OCI-LY3 (cell line): ENCODE measurements around the gene STK38L.
"Not testable (repeated sequence)": the region's sequence is repeated elsewhere in the genome, so short reads cannot be mapped to it uniquely, and the experiment has no call there.

Source experiments
- H2AFZ ChIP-seq: fragments of 200-600, 300-600 bp; shearing (Covaris generic); 2 replicates; pipeline ENCODE4 v1.6.0; 2014; ENCODE audit warnings: antibody characterized with exemption, low read depth, low read length
- H3K27ac ChIP-seq: fragments of 200-600, 300-600 bp; sonication (generic); 2 replicates; pipeline ENCODE4 v1.5.1; 2014; ENCODE audit warnings: mild to moderate bottlenecking, low read length, moderate library complexity, mixed read lengths
- H3K27me3 ChIP-seq: fragments of 200-600, 300-600 bp; sonication (generic); 2 replicates; pipeline ENCODE4 v1.6.1; 2014; ENCODE audit warnings: low read depth, low read length, mixed read lengths
- H3K36me3 ChIP-seq: fragments of 200-600, 300-600 bp; sonication (generic); replicated peaks from 2 replicates; pipeline ENCODE3; 2014; ENCODE audit warnings: low read depth, low read length, mixed read lengths
- H3K4me1 ChIP-seq: fragments of 300-600, 200-600 bp; sonication (generic); 2 replicates; pipeline ENCODE4 v1.6.1; 2014; ENCODE audit warnings: low read length, mixed read lengths
- H3K4me2 ChIP-seq: fragments of 200-600, 300-600 bp; sonication (generic); 2 replicates; pipeline ENCODE4 v1.6.1; 2014; ENCODE audit warnings: low read length, mixed read lengths
- H3K4me3 ChIP-seq: fragments of 300-600, 200-600 bp; sonication (generic); 2 replicates; pipeline ENCODE4 v1.5.1; 2014; ENCODE audit warnings: antibody characterized with exemption, mild to moderate bottlenecking, low read length, moderate library complexity
- H3K79me2 ChIP-seq: fragments of 300-600, 200-600 bp; shearing (Covaris generic); 2 replicates; pipeline ENCODE4 v1.6.1; 2014; ENCODE audit warnings: mild to moderate bottlenecking, low read length, mixed read lengths
- H3K9ac ChIP-seq: fragments of 300-600, 200-600 bp; shearing (Covaris generic); 2 replicates; pipeline ENCODE4 v1.6.0; 2014; ENCODE audit warnings: mild to moderate bottlenecking, low read length, moderate library complexity
- H3K9me3 ChIP-seq: fragments of 200-600, 300-600 bp; shearing (Covaris generic); 2 replicates; pipeline ENCODE4 v1.6.1; 2014; ENCODE audit warnings: low read length, mixed read lengths; ENCODE audit not compliant: insufficient read depth
- H4K20me1 ChIP-seq: fragments of 200-600, 300-600 bp; sonication (generic); 2 replicates; pipeline ENCODE4 v1.6.1; 2016; ENCODE audit warnings: low read length, mixed read lengths; ENCODE audit not compliant: insufficient read depth
- CTCF ChIP-seq: fragments of 200-600, 300-600 bp; sonication (generic); IDR thresholded peaks from 2 replicates; pipeline ENCODE4 v1.5.1; 2014; ENCODE audit warnings: antibody characterized with exemption, low read length, low read depth
- EZH2phosphoT487 ChIP-seq: fragments of 200-600 bp; shearing (Covaris generic); IDR thresholded peaks from 2 replicates; pipeline ENCODE4 v1.6.1; 2018; ENCODE audit warnings: antibody characterized with exemption, mixed run types, low read depth

Gene STK38L

GRCh38 chr12:27229367-27229766 is 14.7 kb upstream of the STK38L start:
- TF ChIP-seq CTCF (no peak), EZH2phosphoT487 (no peak)
- no peak overlapping the region for H3K9ac ChIP-seq
- no peak overlapping the region for H3K27ac ChIP-seq
- no peaks in the 10 kb centered on the region for H3K36me3 ChIP-seq
- no peak overlapping the region for H2AFZ ChIP-seq
- H4K20me1 ChIP-seq = no peaks in the 10 kb centered on the region
- no peaks in the 10 kb centered on the region for H3K9me3 ChIP-seq
- H3K4me3 ChIP-seq = no peak overlapping the region
- H3K4me1 ChIP-seq = peaks cover 24% of the 10 kb centered on the region
- H3K4me2 ChIP-seq = no peak overlapping the region
- H3K79me2 ChIP-seq = no peaks in the 10 kb centered on the region
- no peaks in the 10 kb centered on the region for H3K27me3 ChIP-seq

GRCh38 chr12:27231374-27231773 is 12.7 kb upstream of the STK38L start:
- H3K9ac ChIP-seq, H3K9me3 ChIP-seq, H2AFZ ChIP-seq, H3K36me3 ChIP-seq, H3K79me2 ChIP-seq, H3K27ac ChIP-seq, H3K4me2 ChIP-seq, H4K20me1 ChIP-seq, H3K27me3 ChIP-seq, H3K4me3 ChIP-seq: not testable (repeated sequence)
- H3K4me1 ChIP-seq = peaks cover 23% of the 10 kb centered on the region

- H3K27me3 ChIP-seq = no peaks in the 10 kb centered on the region
- no peaks in the 10 kb centered on the region for H4K20me1 ChIP-seq
- peaks cover 46% of the 10 kb centered on the region for H3K4me1 ChIP-seq
- H3K36me3 ChIP-seq = no peaks in the 10 kb centered on the region
- no peak overlapping the region for H3K4me2 ChIP-seq
- H2AFZ ChIP-seq = no peak overlapping the region
- H3K9ac ChIP-seq = no peak overlapping the region
- no peak overlapping the region for H3K27ac ChIP-seq
- H3K4me3 ChIP-seq = no peak overlapping the region
- TF ChIP-seq EZH2phosphoT487 (no peak), CTCF (no peak)
- H3K79me2 ChIP-seq = no peaks in the 10 kb centered on the region
- H3K9me3 ChIP-seq = no peaks in the 10 kb centered on the region
Observed at GRCh38 chr12:27233814-27234213, 10.3 kb upstream of the STK38L start.

GRCh38 chr12:27236498-27236897 is 7.6 kb upstream of the STK38L start:
- no peaks in the 10 kb centered on the region for H4K20me1 ChIP-seq
- H3K79me2 ChIP-seq = no peaks in the 10 kb centered on the region
- no peaks in the 10 kb centered on the region for H3K9me3 ChIP-seq
- H3K4me2 ChIP-seq = peak overlapping the region; percentile 91
- no peak overlapping the region for H2AFZ ChIP-seq
- H3K36me3 ChIP-seq = no peaks in the 10 kb centered on the region
- H3K27ac ChIP-seq = peak overlapping the region; percentile 95
- peaks cover 53% of the 10 kb centered on the region for H3K4me1 ChIP-seq
- H3K9ac ChIP-seq = peak overlapping the region; percentile 87
- no peak for TF ChIP-seq CTCF
- H3K27me3 ChIP-seq = no peaks in the 10 kb centered on the region
- H3K4me3 ChIP-seq = peak overlapping the region; percentile 27
